HFF-Myc (cell line): ENCODE data around the gene ZNF219.

Experiments
- DNase-seq: peaks from one replicate; pipeline ENCODE4 v3.0.0-alpha.2; 2011; ENCODE audit warnings: low read depth; ENCODE audit errors: extremely low read depth
- H3K4me3 ChIP-seq: replicated peaks from 2 replicates; pipeline ENCODE4 v1.5.1; 2011; ENCODE audit warnings: low read depth, mild to moderate bottlenecking, control low read depth, low read length
- CTCF ChIP-seq: IDR thresholded peaks from 2 replicates; pipeline ENCODE4 v1.5.1; 2012; ENCODE audit warnings: mild to moderate bottlenecking, low read depth, low read length, control low read depth; ENCODE audit errors: missing control alignments

The ZNF219 gene

GRCh38 chr14:21059842-21060613 is 38.4 kb downstream of the ZNF219 start:
- no peak overlapping the region for H3K4me3 ChIP-seq
- TF ChIP-seq CTCF: no peak
- DNase-seq: no peak

GRCh38 chr14:21058903-21059302 is 39.6 kb downstream of the ZNF219 start:
- no peak for DNase-seq
- H3K4me3 ChIP-seq: no peak overlapping the region
- TF ChIP-seq CTCF: no peak

- no peak within 1 kb of the TSS for H3K4me3 ChIP-seq
- DNase-seq: no peak
- no peak for TF ChIP-seq CTCF
Measured at GRCh38 chr14:21057803-21058675, 40.4 kb downstream of the ZNF219 start, which contains the start of gene RNASE8. TSS of gene RNASE8 (plus strand) at chr14:21057822. CDS start at chr14:21057893, 71 bp downstream.

GRCh38 chr14:21056520-21057163 is 41.8 kb downstream of the ZNF219 start:
- TF ChIP-seq CTCF: no peak
- no peak for DNase-seq
- H3K4me3 ChIP-seq: no peak overlapping the region

- TF ChIP-seq CTCF: no peak
- no peak for DNase-seq
- H3K4me3 ChIP-seq: no peak overlapping the region
Measured at GRCh38 chr14:21055432-21056117, 42.9 kb downstream of the ZNF219 start.

- no peak overlapping the region for H3K4me3 ChIP-seq
- DNase-seq: no peak
- TF ChIP-seq CTCF: no peak
Measured at GRCh38 chr14:21054768-21055145, 43.7 kb downstream of the ZNF219 start.
